ENCODE data around the gene CYB5R3.

Gene CYB5R3

GRCh38 chr22:42630901-42631602 is 18.1 kb downstream of the CYB5R3 start:
- TF ChIP-seq, protein P1, sequence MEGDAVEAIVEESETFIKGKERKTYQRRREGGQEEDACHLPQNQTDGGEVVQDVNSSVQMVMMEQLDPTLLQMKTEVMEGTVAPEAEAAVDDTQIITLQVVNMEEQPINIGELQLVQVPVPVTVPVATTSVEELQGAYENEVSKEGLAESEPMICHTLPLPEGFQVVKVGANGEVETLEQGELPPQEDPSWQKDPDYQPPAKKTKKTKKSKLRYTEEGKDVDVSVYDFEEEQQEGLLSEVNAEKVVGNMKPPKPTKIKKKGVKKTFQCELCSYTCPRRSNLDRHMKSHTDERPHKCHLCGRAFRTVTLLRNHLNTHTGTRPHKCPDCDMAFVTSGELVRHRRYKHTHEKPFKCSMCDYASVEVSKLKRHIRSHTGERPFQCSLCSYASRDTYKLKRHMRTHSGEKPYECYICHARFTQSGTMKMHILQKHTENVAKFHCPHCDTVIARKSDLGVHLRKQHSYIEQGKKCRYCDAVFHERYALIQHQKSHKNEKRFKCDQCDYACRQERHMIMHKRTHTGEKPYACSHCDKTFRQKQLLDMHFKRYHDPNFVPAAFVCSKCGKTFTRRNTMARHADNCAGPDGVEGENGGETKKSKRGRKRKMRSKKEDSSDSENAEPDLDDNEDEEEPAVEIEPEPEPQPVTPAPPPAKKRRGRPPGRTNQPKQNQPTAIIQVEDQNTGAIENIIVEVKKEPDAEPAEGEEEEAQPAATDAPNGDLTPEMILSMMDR (conservative IDR thresholded peaks at IDR 0.05), result no peak
- no peak overlapping the region for H3K27ac ChIP-seq

GRCh38 chr22:42630211-42630610 is 19.0 kb downstream of the CYB5R3 start:
- no peak overlapping the region for H3K27ac ChIP-seq
- TF ChIP-seq, protein P1 (conservative IDR thresholded peaks at IDR 0.05), result no peak

GRCh38 chr22:42627981-42628380 is 21.2 kb downstream of the CYB5R3 start:
- TF ChIP-seq, protein P1 (conservative IDR thresholded peaks at IDR 0.05), result no peak
- H3K27ac ChIP-seq, result no peak overlapping the region

- TF ChIP-seq, protein P1 (conservative IDR thresholded peaks at IDR 0.05), result no peak
- no peak overlapping the region for H3K27ac ChIP-seq
Observed at GRCh38 chr22:42626951-42627625, 22.1 kb downstream of the CYB5R3 start.

DNA sequence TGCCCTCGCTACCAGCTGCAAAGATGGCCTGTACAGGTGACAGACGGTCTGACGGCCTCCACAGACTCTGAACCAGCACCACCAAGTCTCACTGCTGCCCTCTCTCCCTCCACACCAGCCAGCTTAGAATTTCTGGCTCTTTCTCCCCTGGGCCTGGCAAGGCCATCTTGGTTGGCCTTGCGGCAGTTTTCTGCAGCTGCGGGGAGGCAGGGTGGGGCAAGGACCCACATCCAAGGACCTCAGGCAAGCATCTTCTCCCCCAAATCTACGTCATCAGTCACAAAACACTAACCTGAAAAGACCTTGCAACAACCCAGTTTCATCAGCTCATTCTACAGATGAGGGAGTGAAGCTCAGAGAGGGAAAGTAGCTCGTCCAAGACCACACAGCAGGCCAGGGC is 22.8 kb downstream of the CYB5R3 start:
- TF ChIP-seq, protein P1 (conservative IDR thresholded peaks at IDR 0.05), result no peak

DNA sequence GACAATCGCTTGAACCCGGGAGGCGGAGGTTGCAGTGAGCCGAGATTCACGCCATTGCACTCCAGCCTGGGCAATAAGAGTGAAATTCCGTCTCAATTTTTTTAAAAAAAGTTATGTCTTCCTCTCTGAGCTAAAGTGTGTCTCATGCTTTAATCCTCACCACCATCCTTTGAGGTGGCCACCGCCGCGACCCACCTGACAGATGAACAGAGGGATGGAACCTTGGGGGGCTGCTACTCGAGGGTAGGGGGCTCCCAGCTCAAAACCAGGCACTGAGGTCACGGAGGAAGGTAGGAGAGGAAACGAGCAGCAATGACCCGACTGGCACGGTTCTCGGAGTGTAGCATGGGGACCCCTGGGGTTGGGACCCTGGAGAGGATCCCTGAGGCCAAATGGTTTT is 23.8 kb downstream of the CYB5R3 start:
- TF ChIP-seq, protein P1 (conservative IDR thresholded peaks at IDR 0.05), result no peak
- H3K27ac ChIP-seq, result no peak overlapping the region

More for the DNA sequence above, 22.8 kb downstream of the CYB5R3 start:
- H3K27ac ChIP-seq, result no peak overlapping the region

DNA sequence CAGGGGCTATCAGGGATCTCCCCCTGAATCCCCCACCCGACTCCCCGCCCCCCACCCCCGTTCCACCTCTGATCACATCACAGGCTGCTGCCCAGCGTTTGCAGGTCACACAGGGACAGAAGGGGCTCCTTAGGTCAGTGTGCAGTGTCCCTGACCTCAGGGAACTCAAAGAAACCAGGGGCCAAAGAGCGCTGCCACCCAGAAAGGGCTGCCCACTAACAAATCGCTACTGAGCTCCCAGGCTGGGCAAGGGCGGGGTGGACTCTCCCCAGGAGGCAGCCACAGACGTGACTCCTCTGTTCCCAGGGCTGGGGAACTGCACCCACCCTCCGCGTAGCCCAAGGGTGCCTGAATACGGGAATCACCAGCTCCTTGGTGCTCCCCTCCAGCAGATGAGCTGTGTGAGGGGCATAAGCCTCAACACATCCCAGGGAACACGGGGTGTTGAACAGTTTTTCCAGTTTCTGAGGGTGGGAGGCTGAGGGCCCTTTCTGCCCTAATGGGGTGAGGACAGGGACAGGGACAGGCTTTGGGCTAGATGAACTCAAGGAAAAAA is 24.6 kb downstream of the CYB5R3 start:
- no peak overlapping the region for H3K27ac ChIP-seq
- TF ChIP-seq, protein P1 (conservative IDR thresholded peaks at IDR 0.05), result no peak

All from VCaP (cell line).